Measurements from ENCODE around the gene OSBPL3.

The OSBPL3 gene

DNA sequence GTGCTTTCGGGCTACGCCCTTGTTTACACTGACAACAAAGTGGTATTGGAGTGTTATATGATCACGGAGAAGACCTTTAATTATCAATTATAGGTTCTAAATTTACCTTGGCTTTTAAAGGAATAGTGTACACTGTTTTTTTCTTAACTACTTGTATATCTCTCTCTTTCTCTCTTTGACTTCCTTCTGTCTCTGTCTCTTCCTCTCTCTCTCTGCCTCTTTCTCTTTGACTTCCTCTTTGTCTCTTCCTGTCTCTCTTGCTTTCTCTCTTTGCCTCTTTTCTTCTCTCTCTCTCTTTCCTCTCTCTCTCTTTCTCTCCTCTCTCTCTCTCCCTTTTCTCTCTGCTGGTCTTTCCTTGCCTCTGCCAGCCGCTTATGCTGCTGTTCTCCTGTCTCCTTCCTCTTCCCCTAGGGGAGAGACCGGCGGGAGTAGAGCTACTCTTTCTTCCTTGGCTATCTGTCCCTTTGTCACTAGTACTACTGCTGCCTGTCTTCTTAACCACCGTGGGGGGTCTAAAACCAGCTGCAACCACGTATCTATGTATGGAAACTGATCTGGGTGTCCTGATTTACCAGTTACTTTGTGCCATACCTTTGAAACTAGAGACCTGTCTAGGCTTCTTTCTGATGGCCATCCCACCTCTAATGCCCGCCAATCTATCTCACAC, 185.9 kb downstream of the OSBPL3 start:
- no peak overlapping the region for H3K4me3 ChIP-seq
- H3K9me3 ChIP-seq (ENCODE audit: low read depth, low read length): no peaks in the 10 kb centered on the region
- H3K36me3 ChIP-seq (ENCODE audit: insufficient read depth, low read length): no peaks in the 10 kb centered on the region
- no peak overlapping the region for H3K27ac ChIP-seq
- TF ChIP-seq POLR2AphosphoS5 (IDR thresholded peaks at IDR 0.05; ENCODE audit: borderline replicate concordance, low read depth, low read length) (no peak), FOXP2 (optimal IDR thresholded peaks at IDR 0.05; ENCODE audit: control extremely low read depth, extremely low read length, insufficient read depth) (no peak), EZH2 (IDR thresholded peaks at IDR 0.05) (no peak)
- no peak overlapping the region for H3K9ac ChIP-seq (ENCODE audit: insufficient read length)
- no peak for DNase-seq (ENCODE audit: low read depth, low spot score)

DNA sequence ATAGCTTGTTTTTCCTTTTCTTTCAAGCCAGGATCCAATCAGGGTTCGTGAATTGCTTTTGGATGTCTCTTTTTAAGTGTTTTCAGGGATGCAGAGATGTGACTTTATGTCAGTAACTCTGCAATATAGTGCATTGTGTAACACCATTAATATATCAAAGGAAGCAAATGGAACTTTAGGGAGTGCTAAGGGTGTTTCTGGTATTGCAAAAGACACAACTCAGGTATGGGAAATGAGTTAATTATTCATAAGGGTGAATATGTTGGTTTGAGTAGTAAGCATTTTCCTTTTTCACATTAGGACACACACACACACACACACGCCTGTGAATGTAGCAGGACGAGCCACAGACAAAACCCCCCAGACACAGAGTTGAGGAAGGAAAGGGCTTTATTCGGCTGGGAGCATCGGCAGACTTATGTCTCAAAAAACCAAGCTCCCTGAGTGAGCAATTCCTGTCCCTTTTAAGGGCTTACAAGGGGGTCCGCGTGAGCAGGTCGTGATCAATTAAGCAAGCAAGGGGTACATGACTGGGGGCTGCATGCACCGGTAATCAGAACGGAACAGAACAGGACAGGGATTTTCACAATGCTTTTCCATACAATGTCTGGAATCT, 190.9 kb downstream of the OSBPL3 start:
- H3K36me3 ChIP-seq (ENCODE audit: insufficient read depth, low read length): no peaks in the 10 kb centered on the region
- H3K27ac ChIP-seq: no peak overlapping the region
- TF ChIP-seq EZH2 (IDR thresholded peaks at IDR 0.05): no peak
- TF ChIP-seq POLR2AphosphoS5 (IDR thresholded peaks at IDR 0.05; ENCODE audit: borderline replicate concordance, low read depth, low read length): no peak
- TF ChIP-seq FOXP2 (optimal IDR thresholded peaks at IDR 0.05; ENCODE audit: control extremely low read depth, extremely low read length, insufficient read depth): no peak
- H3K4me3 ChIP-seq: no peak overlapping the region
- no peaks in the 10 kb centered on the region for H3K9me3 ChIP-seq (ENCODE audit: low read depth, low read length)
- DNase-seq (ENCODE audit: low read depth, low spot score): no peak
- H3K9ac ChIP-seq (ENCODE audit: insufficient read length): no peak overlapping the region

- no peak for DNase-seq (ENCODE audit: low read depth, low spot score)
- Histone ChIP-seq H3K4me3 (no peak overlapping the region), H3K36me3 (ENCODE audit: insufficient read depth, low read length) (no peaks in the 10 kb centered on the region), H3K27ac (no peak overlapping the region), H3K9ac (ENCODE audit: insufficient read length) (no peak overlapping the region), H3K9me3 (ENCODE audit: low read depth, low read length) (no peaks in the 10 kb centered on the region)
- TF ChIP-seq EZH2 (IDR thresholded peaks at IDR 0.05): no peak
- no peak for TF ChIP-seq FOXP2 (optimal IDR thresholded peaks at IDR 0.05; ENCODE audit: control extremely low read depth, extremely low read length, insufficient read depth)
- no peak for TF ChIP-seq POLR2AphosphoS5 (IDR thresholded peaks at IDR 0.05; ENCODE audit: borderline replicate concordance, low read depth, low read length)
Measured at GRCh38 chr7:24788075-24788474, 191.9 kb downstream of the OSBPL3 start.

GRCh38 chr7:24786941-24787340, 193.0 kb downstream of the OSBPL3 start:
- no peak for DNase-seq (ENCODE audit: low read depth, low spot score)
- Histone ChIP-seq H3K9ac (ENCODE audit: insufficient read length) (no peak overlapping the region), H3K36me3 (ENCODE audit: insufficient read depth, low read length) (no peaks in the 10 kb centered on the region)

GRCh38 chr7:24786306-24786705, 193.7 kb downstream of the OSBPL3 start:
- no peak for TF ChIP-seq FOXP2 (optimal IDR thresholded peaks at IDR 0.05; ENCODE audit: control extremely low read depth, extremely low read length, insufficient read depth)
- TF ChIP-seq POLR2AphosphoS5 (IDR thresholded peaks at IDR 0.05; ENCODE audit: borderline replicate concordance, low read depth, low read length): no peak
- no peak for TF ChIP-seq EZH2 (IDR thresholded peaks at IDR 0.05)
- no peak overlapping the region for H3K27ac ChIP-seq
- H3K9ac ChIP-seq (ENCODE audit: insufficient read length): no peak overlapping the region
- DNase-seq (ENCODE audit: low read depth, low spot score): no peak
- no peak overlapping the region for H3K4me3 ChIP-seq
- no peaks in the 10 kb centered on the region for H3K36me3 ChIP-seq (ENCODE audit: insufficient read depth, low read length)
- no peaks in the 10 kb centered on the region for H3K9me3 ChIP-seq (ENCODE audit: low read depth, low read length)

More at GRCh38 chr7:24786941-24787340, 193.0 kb downstream of the OSBPL3 start:
- no peaks in the 10 kb centered on the region for H3K9me3 ChIP-seq (ENCODE audit: low read depth, low read length)
- TF ChIP-seq POLR2AphosphoS5 (IDR thresholded peaks at IDR 0.05; ENCODE audit: borderline replicate concordance, low read depth, low read length) (no peak), EZH2 (IDR thresholded peaks at IDR 0.05) (no peak), FOXP2 (optimal IDR thresholded peaks at IDR 0.05; ENCODE audit: control extremely low read depth, extremely low read length, insufficient read depth) (no peak)
- H3K27ac ChIP-seq: no peak overlapping the region
- no peak overlapping the region for H3K4me3 ChIP-seq

GRCh38 chr7:24784277-24784676, 195.7 kb downstream of the OSBPL3 start:
- Histone ChIP-seq H3K36me3 (ENCODE audit: insufficient read depth, low read length) (no peaks in the 10 kb centered on the region), H3K9me3 (ENCODE audit: low read depth, low read length) (no peaks in the 10 kb centered on the region), H3K4me3 (no peak overlapping the region), H3K9ac (ENCODE audit: insufficient read length) (no peak overlapping the region), H3K27ac (no peak overlapping the region)
- DNase-seq (ENCODE audit: low read depth, low spot score): no peak
- no peak for TF ChIP-seq POLR2AphosphoS5 (IDR thresholded peaks at IDR 0.05; ENCODE audit: borderline replicate concordance, low read depth, low read length)
- no peak for TF ChIP-seq FOXP2 (optimal IDR thresholded peaks at IDR 0.05; ENCODE audit: control extremely low read depth, extremely low read length, insufficient read depth)
- no peak for TF ChIP-seq EZH2 (IDR thresholded peaks at IDR 0.05)

DNA sequence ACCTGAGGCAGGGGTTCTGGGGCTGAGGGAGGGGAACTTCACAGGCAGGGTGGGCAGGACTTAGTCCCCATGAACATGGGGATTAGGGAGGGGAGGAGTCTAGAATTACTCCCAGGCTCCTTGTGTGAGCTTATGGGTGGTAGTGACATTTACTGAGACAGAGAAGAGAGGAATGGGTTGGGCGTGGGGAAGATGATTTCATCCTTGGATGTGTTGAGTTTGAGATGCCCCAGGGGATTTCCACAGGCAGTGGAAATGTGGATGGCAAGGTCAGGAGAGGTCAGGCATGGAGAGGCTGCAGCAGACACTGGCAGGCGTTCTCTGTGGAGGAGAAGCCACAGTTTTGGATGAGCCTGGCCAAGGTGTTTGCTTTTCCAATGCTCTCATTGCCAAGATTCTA, 196.3 kb downstream of the OSBPL3 start:
- Histone ChIP-seq H3K9ac (ENCODE audit: insufficient read length) (no peak overlapping the region), H3K9me3 (ENCODE audit: low read depth, low read length) (no peaks in the 10 kb centered on the region), H3K4me3 (no peak overlapping the region), H3K27ac (no peak overlapping the region), H3K36me3 (ENCODE audit: insufficient read depth, low read length) (no peaks in the 10 kb centered on the region)
- DNase-seq (ENCODE audit: low read depth, low spot score): no peak
- TF ChIP-seq FOXP2 (optimal IDR thresholded peaks at IDR 0.05; ENCODE audit: control extremely low read depth, extremely low read length, insufficient read depth): no peak
- no peak for TF ChIP-seq EZH2 (IDR thresholded peaks at IDR 0.05)
- TF ChIP-seq POLR2AphosphoS5 (IDR thresholded peaks at IDR 0.05; ENCODE audit: borderline replicate concordance, low read depth, low read length): no peak

GRCh38 chr7:24781106-24781505, 198.9 kb downstream of the OSBPL3 start:
- no peaks in the 10 kb centered on the region for H3K36me3 ChIP-seq (ENCODE audit: insufficient read depth, low read length)
- H3K9me3 ChIP-seq (ENCODE audit: low read depth, low read length): no peaks in the 10 kb centered on the region
- TF ChIP-seq EZH2 (IDR thresholded peaks at IDR 0.05) (no peak), POLR2AphosphoS5 (IDR thresholded peaks at IDR 0.05; ENCODE audit: borderline replicate concordance, low read depth, low read length) (no peak)
- H3K9ac ChIP-seq (ENCODE audit: insufficient read length): no peak overlapping the region
- DNase-seq (ENCODE audit: low read depth, low spot score): no peak
- H3K4me3 ChIP-seq: no peak overlapping the region
- H3K27ac ChIP-seq: no peak overlapping the region

DNA sequence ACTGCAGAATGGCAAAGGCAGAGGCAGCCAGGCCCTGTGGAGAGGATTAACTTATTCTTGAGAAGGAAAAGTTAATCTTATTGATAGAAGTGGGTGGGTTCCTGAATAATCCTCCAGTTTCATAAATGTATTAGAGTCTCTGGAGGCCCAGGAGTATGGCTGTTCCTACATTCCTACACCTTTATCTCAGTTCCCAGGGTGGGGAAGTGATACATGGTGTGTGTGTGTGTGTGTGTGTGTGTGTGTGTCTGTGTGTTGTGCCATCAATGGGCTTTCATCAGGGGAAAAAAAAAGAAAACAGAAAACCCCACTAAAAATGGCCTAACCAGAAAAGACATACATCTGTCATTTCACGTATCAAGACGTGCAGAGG, 200.7 kb downstream of the OSBPL3 start:
- DNase-seq (ENCODE audit: low read depth, low spot score): no peak
- TF ChIP-seq FOXP2 (optimal IDR thresholded peaks at IDR 0.05; ENCODE audit: control extremely low read depth, extremely low read length, insufficient read depth) (no peak), EZH2 (IDR thresholded peaks at IDR 0.05) (no peak), POLR2AphosphoS5 (IDR thresholded peaks at IDR 0.05; ENCODE audit: borderline replicate concordance, low read depth, low read length) (no peak)
- H3K9ac ChIP-seq (ENCODE audit: insufficient read length): no peak overlapping the region
- H3K4me3 ChIP-seq: no peak overlapping the region
- no peaks in the 10 kb centered on the region for H3K36me3 ChIP-seq (ENCODE audit: insufficient read depth, low read length)
- no peak overlapping the region for H3K27ac ChIP-seq
- no peaks in the 10 kb centered on the region for H3K9me3 ChIP-seq (ENCODE audit: low read depth, low read length)
